Muscle layer of duodenum (tissue), 2 donors: ENCODE data around the gene PKN2.
A peak's percentile ranks its signal among the peaks of the same experiment; 100 is the strongest.

ENCODE experiments used
- H3K27ac ChIP-seq: one replicate; pipeline ENCODE4 v1.7.0; 2013; ENCODE audit warnings: mild to moderate bottlenecking, low read length
- H3K27me3 ChIP-seq: one replicate; pipeline ENCODE4 v1.7.0; 2013; ENCODE audit warnings: low read depth, mild to moderate bottlenecking, control low read depth, low read length
- H3K36me3 ChIP-seq, 2 donors: one replicate each; pipeline ENCODE4 v1.7.0; 2013; ENCODE audit warnings: low read length in 2 of 2, control low read depth in 1 of 2, mild to moderate bottlenecking in 1 of 2; ENCODE audit not compliant: insufficient read depth in 2 of 2, control insufficient read depth in 1 of 2
- H3K4me1 ChIP-seq, 2 donors: one replicate each; pipeline ENCODE4 v1.7.0; 2013; ENCODE audit warnings: low read length in 2 of 2, mild to moderate bottlenecking in 2 of 2, control low read depth in 1 of 2, moderate library complexity in 1 of 2; ENCODE audit not compliant: insufficient read depth in 2 of 2, control insufficient read depth in 1 of 2
- H3K4me3 ChIP-seq, 2 donors: one replicate each; pipeline ENCODE4 v1.7.0; 2013; ENCODE audit warnings: low read length in 2 of 2, low read depth in 1 of 2, mild to moderate bottlenecking in 1 of 2
- H3K9me3 ChIP-seq, 2 donors: one replicate each; pipeline ENCODE4 v1.7.0; 2013; ENCODE audit warnings: low read length in 2 of 2, control low read depth in 1 of 2, mild to moderate bottlenecking in 1 of 2; ENCODE audit not compliant: control insufficient read depth in 1 of 2
- donor health status: healthy.

PKN2 gene

GRCh38 chr1:88768187-88768586 is 84.1 kb downstream of the PKN2 start:
- peaks cover 7 to 10% of the 10 kb centered on the region in 2 donors for H3K36me3 ChIP-seq
- no peak overlapping the region for H3K4me3 ChIP-seq
- no peaks in the 10 kb centered on the region for H3K9me3 ChIP-seq
- H3K27me3 ChIP-seq = no peaks in the 10 kb centered on the region
- no peaks in the 10 kb centered on the region for H3K4me1 ChIP-seq
- H3K27ac ChIP-seq = no peak overlapping the region

GRCh38 chr1:88768816-88769215 is 84.7 kb downstream of the PKN2 start:
- H3K36me3 ChIP-seq = peaks cover 7 to 16% of the 10 kb centered on the region in 2 donors
- no peak overlapping the region for H3K4me3 ChIP-seq
- no peaks in the 10 kb centered on the region for H3K9me3 ChIP-seq

GRCh38 chr1:88773540-88774150 is 89.6 kb downstream of the PKN2 start:
- H3K27me3 ChIP-seq = no peaks in the 10 kb centered on the region
- H3K27ac ChIP-seq = peak overlapping the region; percentile 41
- H3K4me1 ChIP-seq = no peaks in the 10 kb centered on the region
- H3K9me3 ChIP-seq = no peaks in the 10 kb centered on the region
- no peak overlapping the region for H3K4me3 ChIP-seq
- H3K36me3 ChIP-seq = peaks cover 9 to 35% of the 10 kb centered on the region in 2 donors

More at GRCh38 chr1:88768816-88769215, 84.7 kb downstream of the PKN2 start:
- Histone ChIP-seq H3K4me1 (no peaks in the 10 kb centered on the region), H3K27ac (no peak overlapping the region), H3K27me3 (no peaks in the 10 kb centered on the region)

- Histone ChIP-seq H3K27ac (peak overlapping the region; percentile 41), H3K36me3 (peaks cover 9 to 40% of the 10 kb centered on the region in 2 donors), H3K4me1 (no peaks in the 10 kb centered on the region), H3K9me3 (no peaks in the 10 kb centered on the region), H3K4me3 (no peak overlapping the region), H3K27me3 (no peaks in the 10 kb centered on the region)
Observed at GRCh38 chr1:88774151-88774556, 90.1 kb downstream of the PKN2 start.

GRCh38 chr1:88777604-88778149 is 93.6 kb downstream of the PKN2 start:
- H3K4me1 ChIP-seq = no peaks in the 10 kb centered on the region
- H3K36me3 ChIP-seq = peaks cover 3 to 32% of the 10 kb centered on the region in 2 donors
- no peaks in the 10 kb centered on the region for H3K27me3 ChIP-seq

GRCh38 chr1:88779880-88780279 is 95.8 kb downstream of the PKN2 start:
- Histone ChIP-seq H3K4me1 (no peaks in the 10 kb centered on the region), H3K27me3 (no peaks in the 10 kb centered on the region), H3K27ac (no peak overlapping the region), H3K36me3 (peaks cover 0 to 15% of the 10 kb centered on the region in 2 donors), H3K4me3 (no peak overlapping the region), H3K9me3 (no peaks in the 10 kb centered on the region)

More at GRCh38 chr1:88777604-88778149, 93.6 kb downstream of the PKN2 start:
- no peak overlapping the region for H3K4me3 ChIP-seq
- H3K27ac ChIP-seq = no peak overlapping the region
- no peaks in the 10 kb centered on the region for H3K9me3 ChIP-seq

- peaks cover 3 to 19% of the 10 kb centered on the region in 2 donors for H3K36me3 ChIP-seq
Observed at GRCh38 chr1:88780485-88780884, 96.4 kb downstream of the PKN2 start.

GRCh38 chr1:88783145-88783544 is 99.1 kb downstream of the PKN2 start:
- Histone ChIP-seq H3K4me3 (no peak overlapping the region), H3K27ac (no peak overlapping the region), H3K9me3 (no peaks in the 10 kb centered on the region), H3K36me3 (peaks cover 14 to 19% of the 10 kb centered on the region in 2 donors), H3K4me1 (no peaks in the 10 kb centered on the region), H3K27me3 (no peaks in the 10 kb centered on the region)

More at GRCh38 chr1:88780485-88780884, 96.4 kb downstream of the PKN2 start:
- Histone ChIP-seq H3K4me3 (no peak overlapping the region), H3K27me3 (no peaks in the 10 kb centered on the region), H3K9me3 (no peaks in the 10 kb centered on the region), H3K4me1 (no peaks in the 10 kb centered on the region), H3K27ac (no peak overlapping the region)

GRCh38 chr1:88784551-88784950 is 100.5 kb downstream of the PKN2 start:
- peaks cover 18 to 20% of the 10 kb centered on the region in 2 donors for H3K36me3 ChIP-seq
- no peaks in the 10 kb centered on the region for H3K27me3 ChIP-seq
- no peak overlapping the region for H3K4me3 ChIP-seq
- no peaks in the 10 kb centered on the region for H3K4me1 ChIP-seq
- H3K9me3 ChIP-seq = no peaks in the 10 kb centered on the region
- H3K27ac ChIP-seq = no peak overlapping the region

- H3K4me3 ChIP-seq = no peak overlapping the region
- no peaks in the 10 kb centered on the region for H3K27me3 ChIP-seq
- H3K36me3 ChIP-seq = peaks cover 24 to 32% of the 10 kb centered on the region in 2 donors
- H3K9me3 ChIP-seq = no peaks in the 10 kb centered on the region
- H3K27ac ChIP-seq = no peak overlapping the region
- H3K4me1 ChIP-seq = no peaks in the 10 kb centered on the region
Observed at GRCh38 chr1:88787023-88787903, 103.2 kb downstream of the PKN2 start.

- no peaks in the 10 kb centered on the region for H3K4me1 ChIP-seq
- peaks cover 32 to 33% of the 10 kb centered on the region in 2 donors for H3K36me3 ChIP-seq
- H3K27ac ChIP-seq = no peak overlapping the region
- H3K9me3 ChIP-seq = no peaks in the 10 kb centered on the region
- H3K4me3 ChIP-seq = no peak overlapping the region
- H3K27me3 ChIP-seq = no peaks in the 10 kb centered on the region
Observed at GRCh38 chr1:88791192-88791591, 107.1 kb downstream of the PKN2 start.
